ENCODE data around the gene MYMX. TPM values are rescaled to one million over a fixed set of nuclear protein-coding genes. Genes with fewer than 3 reads are reported as not detected.

The MYMX gene
- total RNA-seq, 1 experiment from 2014 or later, result not detected

DNA sequence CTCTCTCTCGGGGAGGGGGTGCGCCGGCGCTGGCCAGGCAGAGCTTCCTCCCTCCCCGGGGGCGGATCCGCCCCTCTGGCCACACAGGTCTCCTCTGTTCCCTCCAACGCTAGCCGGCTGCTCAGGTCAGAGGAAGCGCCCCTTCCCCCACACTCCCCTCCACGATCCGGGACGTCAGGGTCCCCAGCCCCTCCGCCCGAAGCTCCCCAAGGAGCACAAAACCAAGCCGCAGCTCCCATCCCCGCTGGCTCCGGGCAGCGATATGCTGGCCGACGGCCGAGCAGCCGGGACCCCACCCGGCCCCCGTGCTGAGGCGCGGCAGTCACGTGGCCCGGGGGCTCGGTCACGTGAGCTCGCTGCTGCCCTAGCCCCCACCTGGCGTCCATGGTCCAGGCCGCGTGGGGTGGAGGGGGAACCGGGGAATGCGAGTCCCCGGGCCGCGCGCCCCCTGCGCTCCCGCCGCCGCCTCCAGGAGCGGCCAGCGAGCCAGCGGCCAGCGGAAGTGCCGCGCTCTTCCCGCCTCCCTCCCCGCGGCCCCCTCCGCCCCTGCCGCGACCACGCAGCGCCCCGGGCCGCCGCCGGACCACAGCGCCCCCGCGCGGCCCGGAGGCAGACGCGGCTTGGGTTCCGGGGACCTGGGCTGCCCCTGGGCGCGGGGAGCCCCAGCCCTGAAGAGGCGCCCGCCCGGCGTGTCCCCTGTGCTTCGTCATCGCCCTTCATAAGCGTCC is 40.5 kb downstream of the MYMX start, which contains the start of gene SLC35B2:
SLC35B2 (minus strand) TSS at position 504 of the 728 bp plus-strand sequence; CDS start at position 386, 118 bp downstream.
- CTCF ChIA-PET, result interaction anchor here (0.6 to 1.7 kb wide), 6 partner anchors 10 to 116 kb away, joined by 3 to 15 read pairs (median 6); partner anchors contain the start of gene HSP90AB1
- H3K27me3 ChIP-seq (ENCODE audit: low read length), result no peaks in the 10 kb centered on the region
- H3K9ac ChIP-seq (ENCODE audit: low read length), result peak within 1 kb of the TSS; percentile 91
- H3K9me3 ChIP-seq (ENCODE audit: low read length), result no peaks in the 10 kb centered on the region
- no peaks in the 10 kb centered on the region for H3K9me2 ChIP-seq (replicated peaks; ENCODE audit: low read length)
- peak within 1 kb of the TSS; percentile 73 for H2AFZ ChIP-seq (ENCODE audit: low read length)
- H3K79me2 ChIP-seq (ENCODE audit: low read length), result peaks cover 23% of the 10 kb centered on the region
- H4K20me1 ChIP-seq (ENCODE audit: low read length), result peaks cover 37% of the 10 kb centered on the region
- BruUV-seq (replicated peaks), result no TSS peak
- TF ChIP-seq EZH2phosphoT487 (IDR thresholded peaks at IDR 0.05; ENCODE audit: borderline replicate concordance, low read length), result no peak
- TF ChIP-seq, protein P1, sequence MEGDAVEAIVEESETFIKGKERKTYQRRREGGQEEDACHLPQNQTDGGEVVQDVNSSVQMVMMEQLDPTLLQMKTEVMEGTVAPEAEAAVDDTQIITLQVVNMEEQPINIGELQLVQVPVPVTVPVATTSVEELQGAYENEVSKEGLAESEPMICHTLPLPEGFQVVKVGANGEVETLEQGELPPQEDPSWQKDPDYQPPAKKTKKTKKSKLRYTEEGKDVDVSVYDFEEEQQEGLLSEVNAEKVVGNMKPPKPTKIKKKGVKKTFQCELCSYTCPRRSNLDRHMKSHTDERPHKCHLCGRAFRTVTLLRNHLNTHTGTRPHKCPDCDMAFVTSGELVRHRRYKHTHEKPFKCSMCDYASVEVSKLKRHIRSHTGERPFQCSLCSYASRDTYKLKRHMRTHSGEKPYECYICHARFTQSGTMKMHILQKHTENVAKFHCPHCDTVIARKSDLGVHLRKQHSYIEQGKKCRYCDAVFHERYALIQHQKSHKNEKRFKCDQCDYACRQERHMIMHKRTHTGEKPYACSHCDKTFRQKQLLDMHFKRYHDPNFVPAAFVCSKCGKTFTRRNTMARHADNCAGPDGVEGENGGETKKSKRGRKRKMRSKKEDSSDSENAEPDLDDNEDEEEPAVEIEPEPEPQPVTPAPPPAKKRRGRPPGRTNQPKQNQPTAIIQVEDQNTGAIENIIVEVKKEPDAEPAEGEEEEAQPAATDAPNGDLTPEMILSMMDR (conservative IDR thresholded peaks at IDR 0.05; ENCODE audit: low read depth, low read length), result peak; percentile 62
- no peak for TF ChIP-seq EZH2 (IDR thresholded peaks at IDR 0.05; ENCODE audit: low read length, unreplicated experiment)
- peak within 1 kb of the TSS; percentile 81 for H3K4me3 ChIP-seq (ENCODE audit: low read length)
- POLR2A ChIA-PET (ENCODE audit: unreplicated experiment), result interaction anchor here (0.6 to 1.3 kb wide), 4 partner anchors 10 to 145 kb away, joined by 4 to 10 read pairs (median 5); partner anchors contain the start of gene HSP90AB1
- intact Hi-C loops (cut with micrococcal nuclease), result loop anchor here (1.0 kb wide), 1 partner anchor 85 kb away; no protein-coding TSS in a partner anchor
- H3F3A ChIP-seq (ENCODE audit: low read length, unreplicated experiment), result peaks cover 27% of the 10 kb centered on the region
- ATAC-seq (peak; percentile 63), DNase-seq (peak; percentile 72)
- peaks cover 24% of the 10 kb centered on the region for H3K36me3 ChIP-seq (ENCODE audit: low read depth, low read length)
- H3K27ac ChIP-seq (ENCODE audit: low read length), result peak within 1 kb of the TSS; percentile 71
- peak within 1 kb of the TSS; percentile 100 for H3K4me2 ChIP-seq (ENCODE audit: low read length)
- peaks cover 17% of the 10 kb centered on the region for H3K4me1 ChIP-seq (ENCODE audit: insufficient read depth, low read length)

DNA sequence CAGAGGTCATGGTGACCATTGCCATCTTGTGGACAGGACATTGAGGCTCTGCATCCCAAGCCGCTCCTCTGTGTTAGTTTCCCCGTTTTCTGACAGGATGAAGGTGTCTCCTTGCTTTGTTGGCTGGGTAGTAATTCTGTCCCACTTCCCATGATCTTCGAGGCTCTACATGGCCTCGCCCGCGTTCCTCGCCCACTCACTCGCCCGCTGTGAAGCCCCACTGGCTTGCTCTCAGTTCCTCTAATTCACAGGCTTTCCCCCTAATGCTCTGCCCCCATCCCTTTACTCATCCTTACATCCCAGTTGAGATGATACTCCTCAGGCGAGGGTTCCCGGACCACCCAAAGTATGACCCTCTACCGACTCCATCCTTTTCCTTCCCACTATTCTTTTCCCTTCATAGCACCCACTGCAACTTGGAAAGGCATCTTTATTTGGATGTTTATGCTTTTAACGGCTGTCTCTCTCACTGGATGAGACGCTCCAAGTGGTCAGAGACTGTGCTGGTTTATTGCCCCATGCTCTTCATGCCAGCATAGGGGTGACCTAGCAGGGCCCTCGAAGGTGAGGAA is 41.1 kb downstream of the MYMX start:
- Histone ChIP-seq H3K36me3 (ENCODE audit: low read depth, low read length) (peaks cover 19% of the 10 kb centered on the region), H2AFZ (ENCODE audit: low read length) (peak overlapping the region; percentile 60; the same call in 1 of the 2 replicates), H3F3A (ENCODE audit: low read length, unreplicated experiment) (peaks cover 27% of the 10 kb centered on the region), H3K9ac (ENCODE audit: low read length) (peak overlapping the region; percentile 91; the same call in 1 of the 2 replicates), H3K4me2 (ENCODE audit: low read length) (peak overlapping the region; percentile 100), H3K27me3 (ENCODE audit: low read length) (no peaks in the 10 kb centered on the region), H4K20me1 (ENCODE audit: low read length) (peaks cover 31% of the 10 kb centered on the region), H3K4me3 (ENCODE audit: low read length) (peak overlapping the region; percentile 81), H3K79me2 (ENCODE audit: low read length) (peaks cover 23% of the 10 kb centered on the region), H3K27ac (ENCODE audit: low read length) (no peak overlapping the region), H3K9me3 (ENCODE audit: low read length) (no peaks in the 10 kb centered on the region), H3K4me1 (ENCODE audit: insufficient read depth, low read length) (peaks cover 21% of the 10 kb centered on the region), H3K9me2 (replicated peaks; ENCODE audit: low read length) (no peaks in the 10 kb centered on the region)
- ATAC-seq, result no peak
- TF ChIP-seq, protein P1 (conservative IDR thresholded peaks at IDR 0.05; ENCODE audit: low read depth, low read length), result 0 out of 2 replicates have a peak, but pooled peaks have one; percentile 18
- TF ChIP-seq EZH2phosphoT487 (IDR thresholded peaks at IDR 0.05; ENCODE audit: borderline replicate concordance, low read length), result no peak
- BruUV-seq (replicated peaks), result no TSS peak
- intact Hi-C loops (cut with micrococcal nuclease), result loop anchor here (1.0 kb wide), 1 partner anchor 86 kb away; no protein-coding TSS in a partner anchor
- ChIA-PET CTCF (interaction anchor here (1.7 kb wide), 1 partner anchor 36 kb away, joined by 15 read pairs; no protein-coding TSS in a partner anchor), POLR2A (ENCODE audit: unreplicated experiment) (no interaction called here)
- DNase-seq, result no peak

Data from PC-3 (cell line).